Measurements from ENCODE around the gene CEACAM16. TPM values are rescaled to one million over a fixed set of nuclear protein-coding genes. Genes with fewer than 3 reads are reported as not detected.

The CEACAM16 gene
- total and polyA plus RNA-seq, 10 donors: not detected

- intact Hi-C loops (cut with DNase I; ENCODE audit: low total_unique reads): loop anchor here (2.0 kb wide), 1 partner anchor 85 kb away; no protein-coding TSS in a partner anchor
- 34 to 43% (median 39%) methylated on average over 25 of the region's 25 CpGs for WGBS, 5 donors
- Histone ChIP-seq H3K9me3 (no peaks in the 10 kb centered on the region), H3K27me3 (replicated peaks in 1 of 7) (no peaks in the 10 kb centered on the region), H3K4me1 (peaks cover 2 to 25% (median 13%) of the 10 kb centered on the region in 6 donors), H3K36me3 (peaks cover 0 to 89% (median 11%) of the 10 kb centered on the region in 6 donors), H3K27ac (no peak overlapping the region), H3K4me3 (no peak overlapping the region)
- peak; percentile 77 to 97 (median 90) for TF ChIP-seq CTCF (IDR thresholded peaks at IDR 0.05 in 8 of 11, conservative IDR thresholded peaks at IDR 0.05 in 3 of 11)
- TF ChIP-seq POLR2AphosphoS5 (IDR thresholded peaks at IDR 0.05): peak in 2 of 3 donors; percentile 14 to 51
- TF ChIP-seq POLR2A (IDR thresholded peaks at IDR 0.05): no peak
- DNase-seq: peak; percentile 88
These were observed 41.6 kb upstream of the CEACAM16 start for GRCh38 chr19:44657211-44657921.

GRCh38 chr19:44658069-44658733, 40.8 kb upstream of the CEACAM16 start:
- 91 to 95% (median 92%) methylated on average over 3 of the region's 3 CpGs for WGBS, 5 donors
- Histone ChIP-seq H3K9me3 (no peaks in the 10 kb centered on the region), H3K4me3 (no peak overlapping the region), H3K4me1 (peaks cover 2 to 25% (median 15%) of the 10 kb centered on the region in 6 donors), H3K36me3 (peaks cover 0 to 89% (median 10%) of the 10 kb centered on the region in 6 donors), H3K27ac (no peak overlapping the region), H3K27me3 (replicated peaks in 1 of 7) (no peaks in the 10 kb centered on the region)
- TF ChIP-seq POLR2AphosphoS5 (IDR thresholded peaks at IDR 0.05) (no peak), CTCF (IDR thresholded peaks at IDR 0.05 in 8 of 11, conservative IDR thresholded peaks at IDR 0.05 in 3 of 11) (no peak), POLR2A (IDR thresholded peaks at IDR 0.05) (no peak)
- no peak for DNase-seq
- intact Hi-C loops (cut with DNase I; ENCODE audit: low total_unique reads): no loop called here

GRCh38 chr19:44660081-44660480, 38.9 kb upstream of the CEACAM16 start:
- WGBS, 5 donors: 88 to 95% (median 92%) methylated on average over 2 to 4 of the region's 4 CpGs
- no peak for DNase-seq
- Histone ChIP-seq H3K4me3 (no peak overlapping the region), H3K27ac (no peak overlapping the region), H3K36me3 (peaks cover 0 to 80% (median 9%) of the 10 kb centered on the region in 6 donors), H3K4me1 (peaks cover 0 to 16% (median 6%) of the 10 kb centered on the region in 6 donors), H3K27me3 (replicated peaks in 1 of 7) (no peaks in the 10 kb centered on the region), H3K9me3 (no peaks in the 10 kb centered on the region)
- intact Hi-C loops (cut with DNase I; ENCODE audit: low total_unique reads): no loop called here
- no peak for TF ChIP-seq POLR2AphosphoS5 (IDR thresholded peaks at IDR 0.05)
- TF ChIP-seq CTCF (IDR thresholded peaks at IDR 0.05 in 8 of 11, conservative IDR thresholded peaks at IDR 0.05 in 3 of 11): no peak
- TF ChIP-seq POLR2A (IDR thresholded peaks at IDR 0.05): no peak

- intact Hi-C loops (cut with DNase I; ENCODE audit: low total_unique reads): no loop called here
- Histone ChIP-seq H3K9me3 (no peaks in the 10 kb centered on the region), H3K4me1 (peaks cover 0 to 16% (median 6%) of the 10 kb centered on the region in 6 donors), H3K27ac (no peak overlapping the region), H3K36me3 (peaks cover 0 to 69% (median 9%) of the 10 kb centered on the region in 6 donors), H3K27me3 (replicated peaks in 1 of 7) (no peaks in the 10 kb centered on the region), H3K4me3 (no peak overlapping the region)
- 73 to 92% (median 89%) methylated on average over 11 of the region's 11 CpGs for WGBS, 5 donors
- DNase-seq: no peak
- no peak for TF ChIP-seq CTCF (IDR thresholded peaks at IDR 0.05 in 8 of 11, conservative IDR thresholded peaks at IDR 0.05 in 3 of 11)
- no peak for TF ChIP-seq POLR2A (IDR thresholded peaks at IDR 0.05)
- TF ChIP-seq POLR2AphosphoS5 (IDR thresholded peaks at IDR 0.05): no peak
These were observed 37.7 kb upstream of the CEACAM16 start for GRCh38 chr19:44661205-44661604.
